D721Med (cell line): ENCODE data around the gene PTGER3.

Experiments used
- DNase-seq: peaks from one replicate; pipeline ENCODE4 v3.0.0; 2011; ENCODE audit warnings: low spot score; ENCODE audit not compliant: insufficient read length
- FAIRE-seq: peaks from 2 replicates; lab custom pipeline; 2011; peaks lifted over from hg19 to GRCh38; lab: Jason Lieb, UNC
- TF ChIP-seq, protein P1 (sequence below): IDR thresholded peaks from 2 replicates; pipeline ENCODE4 v1.5.1; 2012; ENCODE audit warnings: mild to moderate bottlenecking, control low read depth; ENCODE audit not compliant: insufficient read depth; ENCODE audit errors: missing control alignments

The PTGER3 gene

DNA sequence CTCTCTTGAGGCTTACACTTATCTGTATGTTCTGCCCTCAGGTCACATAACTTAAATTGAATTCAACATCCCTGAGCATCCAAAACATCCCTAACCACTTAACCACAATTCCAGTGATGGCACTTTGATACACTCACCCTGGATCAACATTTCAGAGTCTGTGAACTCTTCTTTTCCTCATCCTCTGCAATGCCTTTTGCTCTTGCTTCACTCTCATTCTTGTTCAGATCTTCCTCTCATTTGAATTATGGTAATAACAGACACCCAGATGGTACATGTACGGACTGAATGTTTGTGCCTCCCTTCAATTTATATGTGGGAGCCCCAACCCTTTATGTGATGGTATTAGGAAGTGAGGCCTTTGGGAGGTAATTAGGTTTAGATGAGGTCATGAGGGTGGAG lies 33.4 kb downstream of the PTGER3 start:
- FAIRE-seq (no peak), DNase-seq (no peak)
- TF ChIP-seq, protein P1, sequence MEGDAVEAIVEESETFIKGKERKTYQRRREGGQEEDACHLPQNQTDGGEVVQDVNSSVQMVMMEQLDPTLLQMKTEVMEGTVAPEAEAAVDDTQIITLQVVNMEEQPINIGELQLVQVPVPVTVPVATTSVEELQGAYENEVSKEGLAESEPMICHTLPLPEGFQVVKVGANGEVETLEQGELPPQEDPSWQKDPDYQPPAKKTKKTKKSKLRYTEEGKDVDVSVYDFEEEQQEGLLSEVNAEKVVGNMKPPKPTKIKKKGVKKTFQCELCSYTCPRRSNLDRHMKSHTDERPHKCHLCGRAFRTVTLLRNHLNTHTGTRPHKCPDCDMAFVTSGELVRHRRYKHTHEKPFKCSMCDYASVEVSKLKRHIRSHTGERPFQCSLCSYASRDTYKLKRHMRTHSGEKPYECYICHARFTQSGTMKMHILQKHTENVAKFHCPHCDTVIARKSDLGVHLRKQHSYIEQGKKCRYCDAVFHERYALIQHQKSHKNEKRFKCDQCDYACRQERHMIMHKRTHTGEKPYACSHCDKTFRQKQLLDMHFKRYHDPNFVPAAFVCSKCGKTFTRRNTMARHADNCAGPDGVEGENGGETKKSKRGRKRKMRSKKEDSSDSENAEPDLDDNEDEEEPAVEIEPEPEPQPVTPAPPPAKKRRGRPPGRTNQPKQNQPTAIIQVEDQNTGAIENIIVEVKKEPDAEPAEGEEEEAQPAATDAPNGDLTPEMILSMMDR = no peak

DNA sequence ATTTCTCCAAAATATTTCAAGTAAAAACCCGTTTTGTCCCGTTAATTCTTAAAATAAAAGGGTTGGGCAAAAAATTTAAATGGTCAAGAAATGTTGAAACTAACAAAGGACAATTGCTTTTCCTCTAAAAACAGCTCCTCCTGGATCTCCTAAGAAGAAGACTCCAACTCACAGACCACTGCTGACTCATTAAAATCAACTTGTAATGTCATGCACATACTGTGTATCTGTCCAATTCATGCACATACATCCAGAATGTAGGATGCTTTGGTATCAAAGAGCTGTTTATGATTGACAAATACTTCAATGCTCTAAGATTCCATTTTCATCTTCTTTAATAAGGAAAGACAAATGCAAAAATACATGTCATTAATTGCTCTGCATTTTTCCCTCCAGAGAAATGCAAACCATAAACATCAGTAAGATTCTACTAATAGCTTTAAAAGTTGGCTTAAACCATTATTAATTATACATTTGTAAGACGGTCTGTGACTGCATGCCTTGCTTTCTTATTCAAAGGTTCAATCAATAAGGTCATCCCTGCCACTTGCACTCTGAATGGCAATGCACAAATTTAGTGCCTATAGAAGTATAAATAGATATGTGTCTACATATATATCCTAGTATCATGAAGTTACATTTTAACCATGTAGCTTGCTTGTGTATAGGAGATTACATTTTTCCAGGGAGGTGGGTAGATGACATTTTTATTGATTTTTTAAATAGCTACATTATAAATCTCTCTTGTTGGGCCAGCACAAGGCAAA lies 44.7 kb downstream of the PTGER3 start:
- FAIRE-seq (no peak), DNase-seq (no peak)
- TF ChIP-seq, protein P1 = no peak

DNA sequence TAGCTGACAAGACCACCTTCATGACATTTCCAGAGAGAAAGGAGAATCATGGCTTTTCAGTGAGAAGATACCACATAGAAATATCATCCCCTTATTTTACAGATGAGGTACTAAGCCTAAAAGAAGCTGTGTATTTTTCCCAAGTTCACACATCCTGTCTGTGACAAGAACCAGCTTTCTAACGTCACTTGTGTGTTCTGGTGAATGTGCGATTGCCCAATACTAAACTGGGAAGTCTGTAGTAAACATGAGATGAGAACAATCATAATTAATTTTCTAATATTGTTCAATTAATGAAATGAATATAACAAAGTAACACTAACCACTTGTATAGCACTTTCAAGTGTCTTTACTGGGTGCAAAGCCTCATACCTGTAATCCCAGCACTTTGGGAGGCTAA lies 46.0 kb downstream of the PTGER3 start:
- DNase-seq (no peak), FAIRE-seq (no peak)
- TF ChIP-seq, protein P1 = no peak

DNA sequence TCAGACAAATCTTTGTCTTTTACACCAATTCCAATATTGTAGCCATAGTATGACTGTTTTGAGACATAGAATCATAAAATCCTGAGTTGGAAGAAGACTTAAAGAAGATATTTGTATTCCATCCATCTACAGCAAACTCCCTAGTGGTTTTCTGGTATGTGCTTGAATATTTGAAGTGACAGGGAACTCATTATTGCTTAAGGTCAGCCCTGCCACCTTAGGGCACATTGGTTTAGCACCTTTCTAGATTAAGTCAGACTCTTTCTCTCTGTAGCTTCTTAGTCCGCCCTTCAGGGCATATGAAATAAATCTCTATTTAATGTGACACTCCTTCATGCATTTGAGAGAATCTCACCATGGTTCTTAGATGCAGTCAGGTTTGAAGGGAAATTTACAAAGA lies 49.8 kb downstream of the PTGER3 start:
- TF ChIP-seq, protein P1 = no peak
- FAIRE-seq = no peak

DNA sequence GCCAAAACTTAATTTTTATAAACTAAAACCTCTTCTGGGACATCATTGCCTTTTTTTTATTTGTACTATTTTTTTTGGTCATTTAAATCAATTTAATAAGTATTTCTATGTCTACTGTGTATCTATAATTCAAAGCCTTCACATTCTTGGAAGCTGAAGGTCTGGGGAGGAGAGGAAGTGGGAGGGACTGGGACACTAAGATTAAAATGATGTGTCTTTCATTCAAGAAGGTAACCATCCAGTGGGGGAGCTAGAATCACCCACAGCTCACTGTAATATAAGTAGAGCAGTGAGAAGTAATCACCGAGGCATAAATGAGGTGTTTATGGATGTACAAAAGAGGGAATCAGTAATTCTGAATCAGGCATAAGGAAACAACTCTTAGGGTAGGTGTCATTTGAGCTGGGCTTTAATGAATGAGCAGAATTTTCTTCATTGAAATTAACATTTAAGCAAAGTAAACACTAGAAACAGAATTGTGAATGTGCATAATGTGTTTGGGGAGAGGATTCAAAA lies 52.8 kb downstream of the PTGER3 start:
- DNase-seq (no peak), FAIRE-seq (no peak)
- TF ChIP-seq, protein P1 = no peak

More for the DNA sequence above, 49.8 kb downstream of the PTGER3 start:
- DNase-seq = no peak

DNA sequence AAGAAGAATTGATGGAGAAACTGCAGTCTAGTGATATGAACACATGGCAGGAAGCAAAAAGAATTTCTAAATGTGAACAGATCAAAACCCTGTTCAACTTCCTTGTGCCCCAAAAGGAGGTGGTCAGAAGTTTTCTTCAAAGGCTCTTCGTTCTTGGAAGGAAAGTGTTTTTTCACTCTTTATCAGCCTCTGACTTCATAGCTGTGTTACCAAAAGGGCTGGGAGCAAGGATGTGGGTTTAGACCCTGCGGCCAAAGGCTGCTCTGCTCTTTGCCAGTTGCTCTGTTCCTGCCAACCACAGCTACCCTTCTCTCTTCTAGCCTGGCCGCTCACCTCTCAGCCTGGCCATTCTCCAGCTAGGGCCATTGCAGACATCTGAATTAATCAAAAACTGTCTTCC lies 53.8 kb downstream of the PTGER3 start:
- FAIRE-seq (no peak), DNase-seq (no peak)
- TF ChIP-seq, protein P1 = no peak

DNA sequence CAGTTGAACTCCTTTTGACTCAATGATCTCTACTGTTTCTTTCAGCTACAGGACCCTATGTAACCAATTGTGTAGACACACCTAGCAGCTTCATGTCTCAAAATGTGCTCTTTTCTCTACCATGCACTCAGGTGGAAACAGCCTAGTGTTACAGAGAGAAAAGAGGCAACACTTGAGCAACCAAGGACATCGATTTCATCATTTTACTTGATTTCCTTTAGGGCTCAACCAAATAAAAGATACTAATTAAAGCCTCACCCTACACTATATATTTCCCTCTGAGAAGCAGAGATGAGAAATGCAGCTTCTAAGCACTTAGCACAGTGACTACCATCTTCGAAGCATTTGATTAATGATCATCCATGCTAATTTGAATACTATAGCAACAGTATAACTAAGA lies 55.1 kb downstream of the PTGER3 start:
- DNase-seq (no peak), FAIRE-seq (no peak)
- TF ChIP-seq, protein P1 = no peak
